Keratinocyte (primary cell): ENCODE data around the gene ATF2. TPM values are rescaled to one million over a fixed set of nuclear protein-coding genes. Genes with fewer than 3 reads are reported as not detected.

Experiments
- DNase-seq: peaks from one replicate; pipeline ENCODE4 v3.0.0-alpha.2; 2011; ENCODE audit warnings: low read depth, missing footprints, low spot score
- FAIRE-seq: peaks from 2 replicates; lab custom pipeline; 2011; peaks lifted over from hg19 to GRCh38; lab: Jason Lieb, UNC
- H2AFZ ChIP-seq: 2 replicates; pipeline ENCODE4 v1.6.0; 2012; ENCODE audit warnings: low read length, control low read depth, inconsistent platforms; ENCODE audit not compliant: control insufficient read depth
- H3K27ac ChIP-seq: 2 replicates; pipeline ENCODE4 v1.5.1; 2011; ENCODE audit warnings: low read length; ENCODE audit not compliant: control insufficient read depth, insufficient read depth
- H3K27me3 ChIP-seq: 3 replicates; pipeline ENCODE4 v1.6.0; 2011; ENCODE audit warnings: low read length; ENCODE audit not compliant: control insufficient read depth, insufficient read depth; ENCODE audit errors: extremely low read depth
- H3K36me3 ChIP-seq, 2 experiments: 2 replicates in 1 of 2; 3 replicates in 1 of 2; pipeline ENCODE4 v1.5.1; 2011; ENCODE audit warnings: low read length in 2 of 2, mild to moderate bottlenecking in 1 of 2; ENCODE audit not compliant: control insufficient read depth in 2 of 2, insufficient read depth in 2 of 2; ENCODE audit errors: extremely low read depth in 1 of 2
- H3K4me1 ChIP-seq: 3 replicates; pipeline ENCODE4 v1.5.1; 2011; ENCODE audit warnings: low read length; ENCODE audit not compliant: control insufficient read depth, insufficient read depth; ENCODE audit errors: extremely low read depth
- H3K4me2 ChIP-seq: 3 replicates; pipeline ENCODE4 v1.6.0; 2011; ENCODE audit warnings: low read depth, low read length; ENCODE audit not compliant: control insufficient read depth, insufficient read depth; ENCODE audit errors: extremely low read depth
- H3K4me3 ChIP-seq, 3 experiments: fragments of 200-600 bp in 1 of 3; sonication (generic) in 1 of 3; 2 replicates in 2 of 3; 3 replicates in 1 of 3; pipeline ENCODE4 v1.5.1; 2011 to 2016; ENCODE audit warnings: low read length in 3 of 3, mild to moderate bottlenecking in 3 of 3, control low read depth in 2 of 3, inconsistent platforms in 1 of 3, low read depth in 1 of 3, mixed read lengths in 1 of 3, mixed run types in 1 of 3, moderate library complexity in 1 of 3; ENCODE audit not compliant: control insufficient read depth in 2 of 3, insufficient read depth in 2 of 3; ENCODE audit errors: extremely low read depth in 1 of 3
- H3K79me2 ChIP-seq: 2 replicates; pipeline ENCODE4 v1.6.0; 2012; ENCODE audit warnings: low read length; ENCODE audit not compliant: control insufficient read depth, insufficient read depth
- H3K9ac ChIP-seq: 3 replicates; pipeline ENCODE4 v1.6.0; 2011; ENCODE audit warnings: low read length; ENCODE audit not compliant: control insufficient read depth, insufficient read depth; ENCODE audit errors: extremely low read depth
- H3K9me1 ChIP-seq: 3 replicates; pipeline ENCODE4 v1.6.0; 2011; ENCODE audit warnings: low read length; ENCODE audit not compliant: control insufficient read depth, insufficient read depth; ENCODE audit errors: extremely low read depth
- H3K9me3 ChIP-seq: 2 replicates; pipeline ENCODE4 v1.5.1; 2012; ENCODE audit warnings: low read depth, low read length; ENCODE audit not compliant: control insufficient read depth
- H4K20me1 ChIP-seq: 3 replicates; pipeline ENCODE4 v1.6.0; 2011; ENCODE audit warnings: low read length; ENCODE audit not compliant: control insufficient read depth, insufficient read depth; ENCODE audit errors: extremely low read depth
- CTCF ChIP-seq, 3 experiments: IDR thresholded peaks in 1 of 3; conservative IDR thresholded peaks in 1 of 3; optimal IDR thresholded peaks in 1 of 3; 2 replicates in 2 of 3; 3 replicates in 1 of 3; pipeline versions ENCODE3 to v1.5.1; 2011; ENCODE audit warnings: low read length in 3 of 3, mild to moderate bottlenecking in 3 of 3, moderate library complexity in 2 of 3, control low read depth in 1 of 3, inconsistent platforms in 1 of 3; ENCODE audit not compliant: insufficient read depth in 2 of 3; ENCODE audit errors: extremely low read depth in 1 of 3
- EZH2 ChIP-seq: IDR thresholded peaks from one replicate; pipeline ENCODE4 v1.6.1; 2012; ENCODE audit warnings: inconsistent platforms, mild to moderate bottlenecking, low read length, moderate library complexity
- dilution Hi-C: fragments of 300-500 bp; cut with MboI; formaldehyde crosslinking; loops from one replicate; pipeline ENCODE4 v1.7.0; 2020; ENCODE audit warnings: low sequenced_read_pairs; ENCODE audit not compliant: extremely low pct_ligation_motif_present
- polyA plus RNA-seq, 5 experiments: library from polyadenylated mRNA; depleted of rRNA in 3 of 5; stranded (reverse) in 3 of 5; stranded (forward) in 1 of 5; unstranded in 1 of 5; fragments of >200 nt; gene quantifications; 1 replicate in 1 of 5; 2 replicates in 3 of 5; 3 replicates in 1 of 5; pipeline versions ENCODE4 v1.2.1 to v1.2.3, GENCODE V29; 2011 to 2012; ENCODE audit warnings: missing spikeins in 2 of 5, low read depth in 1 of 5, low replicate concordance in 1 of 5

ATF2 gene
- polyA plus RNA-seq, 1 donor (not counting 4 experiments of a cell fraction or from before 2014, with no cell fraction given), result 42.7 TPM

DNA sequence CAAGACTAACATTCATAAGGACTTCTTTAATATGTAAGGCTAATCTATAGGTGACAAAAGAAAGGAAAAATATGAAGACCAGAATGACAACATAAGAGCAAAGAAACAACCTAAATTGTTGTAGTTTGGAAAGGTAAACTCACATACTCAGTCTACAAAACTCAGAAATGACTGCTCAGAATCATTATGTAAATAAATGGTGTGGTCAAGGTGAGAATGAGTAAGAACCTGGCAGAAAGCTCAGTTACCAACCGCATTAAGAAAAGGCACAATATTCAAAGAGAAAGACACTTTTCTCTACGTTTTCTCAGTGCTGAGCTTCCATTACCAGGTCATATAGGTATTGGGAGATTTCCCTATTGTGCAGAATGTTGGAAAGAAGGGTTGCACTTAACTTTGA, 15.8 kb downstream of the ATF2 start:
- TF ChIP-seq EZH2, result no peak
- no peak for TF ChIP-seq CTCF (optimal IDR thresholded peaks at IDR 0.05 in 1 of 3, IDR thresholded peaks at IDR 0.05 in 1 of 3, conservative IDR thresholded peaks at IDR 0.05 in 1 of 3; ENCODE audit: extremely low read depth in 1 of 3, insufficient read depth in 2 of 3, low read length in 3 of 3)
- FAIRE-seq (no peak), DNase-seq (no peak)
- H3K9me3 ChIP-seq, result no peaks in the 10 kb centered on the region
- peaks cover 23% of the 10 kb centered on the region for H4K20me1 ChIP-seq
- no peaks in the 10 kb centered on the region for H3K9me1 ChIP-seq
- peaks cover 11% of the 10 kb centered on the region for H3K4me1 ChIP-seq
- H3K36me3 ChIP-seq, result peaks cover 0 to 7% of the 10 kb centered on the region in 2 experiments
- no peak overlapping the region for H2AFZ ChIP-seq
- H3K4me3 ChIP-seq, result no peak overlapping the region
- dilution Hi-C loops, result no loop called here
- no peak overlapping the region for H3K9ac ChIP-seq
- H3K79me2 ChIP-seq, result peaks cover 77% of the 10 kb centered on the region
- H3K4me2 ChIP-seq, result no peak overlapping the region
- H3K27me3 ChIP-seq, result no peaks in the 10 kb centered on the region
- H3K27ac ChIP-seq, result no peak overlapping the region

DNA sequence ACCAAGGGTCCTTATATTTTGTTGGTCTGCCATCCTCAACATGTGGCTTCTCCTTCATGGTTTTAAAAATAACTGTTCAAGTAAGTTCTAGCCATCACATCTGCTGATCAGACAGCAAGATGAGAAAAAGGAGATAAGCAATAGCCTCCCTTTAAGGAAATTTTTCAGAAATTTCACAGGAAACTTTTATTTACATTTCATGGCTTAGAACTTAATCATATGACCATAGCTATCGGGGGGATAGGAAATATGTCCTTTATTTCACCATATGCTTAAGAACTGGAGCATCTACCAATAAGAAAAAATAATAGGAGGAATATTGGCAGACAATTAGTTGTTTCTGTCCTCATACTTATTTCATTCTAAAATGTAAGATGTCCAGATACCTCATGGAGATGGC, 16.2 kb downstream of the ATF2 start:
- Histone ChIP-seq H3K27me3 (no peaks in the 10 kb centered on the region), H3K9me1 (no peaks in the 10 kb centered on the region), H3K4me2 (no peak overlapping the region), H3K4me3 (no peak overlapping the region), H2AFZ (no peak overlapping the region), H3K9me3 (no peaks in the 10 kb centered on the region), H3K9ac (no peak overlapping the region), H3K36me3 (peaks cover 0 to 6% of the 10 kb centered on the region in 2 experiments), H3K79me2 (peaks cover 77% of the 10 kb centered on the region), H4K20me1 (peaks cover 23% of the 10 kb centered on the region), H3K27ac (no peak overlapping the region), H3K4me1 (peaks cover 11% of the 10 kb centered on the region)
- TF ChIP-seq EZH2, result no peak
- no peak for TF ChIP-seq CTCF (optimal IDR thresholded peaks at IDR 0.05 in 1 of 3, IDR thresholded peaks at IDR 0.05 in 1 of 3, conservative IDR thresholded peaks at IDR 0.05 in 1 of 3; ENCODE audit: extremely low read depth in 1 of 3, insufficient read depth in 2 of 3, low read length in 3 of 3)
- dilution Hi-C loops, result no loop called here
- no peak for DNase-seq
- FAIRE-seq, result no peak
